NCI-H2029 (cell line): Measurements from ENCODE around the gene METTL2B.

Experiments
- DNase-seq: peaks from one replicate; lab custom pipeline; 2025; lab: John Stamatoyannopoulos, UW

The METTL2B gene, protein sequence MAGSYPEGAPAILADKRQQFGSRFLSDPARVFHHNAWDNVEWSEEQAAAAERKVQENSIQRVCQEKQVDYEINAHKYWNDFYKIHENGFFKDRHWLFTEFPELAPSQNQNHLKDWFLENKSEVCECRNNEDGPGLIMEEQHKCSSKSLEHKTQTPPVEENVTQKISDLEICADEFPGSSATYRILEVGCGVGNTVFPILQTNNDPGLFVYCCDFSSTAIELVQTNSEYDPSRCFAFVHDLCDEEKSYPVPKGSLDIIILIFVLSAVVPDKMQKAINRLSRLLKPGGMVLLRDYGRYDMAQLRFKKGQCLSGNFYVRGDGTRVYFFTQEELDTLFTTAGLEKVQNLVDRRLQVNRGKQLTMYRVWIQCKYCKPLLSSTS

DNA sequence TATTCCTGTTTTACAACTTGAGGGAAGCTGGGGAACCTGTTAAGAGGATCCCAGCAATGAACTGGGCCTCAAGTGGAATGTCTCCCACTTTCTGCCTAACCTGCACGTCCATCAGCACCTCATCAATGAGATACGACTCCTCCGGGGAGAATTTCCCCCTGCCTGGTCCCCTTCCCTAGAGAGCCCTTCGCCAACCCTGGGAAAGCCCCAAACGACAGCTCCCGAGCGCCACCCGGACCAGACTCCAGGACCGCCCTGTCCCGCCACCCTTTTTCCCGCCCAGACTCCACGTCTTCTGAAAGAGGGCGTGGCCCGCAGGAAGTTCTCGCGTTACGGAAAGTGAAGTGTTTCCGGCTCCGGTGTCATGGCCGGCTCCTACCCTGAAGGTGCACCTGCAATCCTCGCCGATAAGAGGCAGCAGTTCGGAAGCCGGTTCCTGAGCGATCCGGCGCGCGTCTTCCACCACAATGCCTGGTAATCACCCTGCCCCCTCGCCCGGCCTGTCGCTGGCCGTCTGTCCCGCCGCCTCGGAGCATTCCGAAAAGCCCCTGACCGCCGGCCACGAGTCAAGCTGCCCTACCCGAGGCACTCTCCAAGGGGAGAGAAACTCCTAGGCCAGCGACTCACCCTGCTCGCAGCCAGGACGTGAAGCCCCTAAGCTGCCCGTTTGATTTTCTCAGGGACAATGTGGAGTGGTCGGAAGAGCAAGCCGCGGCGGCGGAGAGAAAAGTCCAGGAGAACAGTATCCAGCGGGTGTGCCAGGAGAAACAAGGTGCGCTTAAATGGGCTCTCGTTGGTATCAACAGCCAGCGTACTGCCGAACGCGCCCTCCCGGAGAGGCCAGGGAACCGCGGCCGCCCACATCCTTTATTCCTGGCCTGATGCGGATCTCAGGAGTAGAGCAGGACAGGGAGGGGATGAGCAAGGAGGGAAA, at the start of gene METTL2B:
Gene METTL2B (plus strand): TSS at position 347 of the 934 bp plus-strand sequence. CDS start 18 bp downstream, at position 365.
- DNase-seq, result peak; percentile 95

DNA sequence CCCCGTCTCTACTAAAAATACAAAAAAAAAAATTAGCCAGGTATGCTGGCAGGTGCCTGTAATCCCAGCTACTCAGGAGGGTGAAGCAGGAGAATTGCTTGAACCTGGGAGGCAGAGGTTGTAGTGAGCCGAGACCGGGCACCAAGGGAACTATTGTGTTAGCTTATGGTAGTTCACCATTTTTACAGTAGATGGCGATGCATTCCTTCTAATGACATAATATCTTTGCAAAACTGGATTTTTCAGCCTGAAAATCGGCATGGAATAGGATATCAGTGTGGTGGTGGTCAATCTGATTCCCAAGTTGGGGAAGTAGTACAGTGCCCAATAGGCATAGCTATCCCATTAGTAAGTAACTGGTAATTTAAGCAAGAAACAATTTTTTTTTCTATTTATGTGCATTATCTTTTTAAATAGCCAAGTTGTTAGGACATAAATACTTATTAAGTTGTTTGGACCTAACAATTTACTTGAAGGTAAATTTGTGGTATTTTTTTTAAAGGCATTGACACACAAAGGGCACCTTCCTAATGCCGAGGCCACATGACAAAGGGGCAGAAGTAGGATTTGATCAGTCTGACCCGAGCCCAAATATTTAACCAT, 49.2 kb upstream of the METTL2B start:
- DNase-seq, result peak; percentile 62

DNA sequence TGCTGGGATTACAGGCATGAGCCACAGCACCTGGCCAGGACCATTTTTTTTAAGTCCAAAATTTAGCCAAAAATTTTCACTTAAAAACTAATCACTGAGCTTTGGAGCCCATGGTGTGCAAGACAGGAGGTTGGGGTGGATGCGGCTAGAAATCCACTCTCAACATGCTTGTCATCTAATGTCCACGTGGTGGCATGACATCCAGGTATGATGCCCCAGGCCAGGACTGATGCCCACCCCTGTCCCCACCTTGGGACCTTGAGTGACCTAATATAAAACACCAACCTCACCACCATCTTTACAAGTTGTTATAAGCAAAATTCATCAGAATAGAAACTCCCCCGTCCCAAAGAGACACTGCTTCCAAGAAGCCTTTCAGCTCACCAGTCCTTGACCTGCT, 46.3 kb upstream of the METTL2B start:
- no peak for DNase-seq

DNA sequence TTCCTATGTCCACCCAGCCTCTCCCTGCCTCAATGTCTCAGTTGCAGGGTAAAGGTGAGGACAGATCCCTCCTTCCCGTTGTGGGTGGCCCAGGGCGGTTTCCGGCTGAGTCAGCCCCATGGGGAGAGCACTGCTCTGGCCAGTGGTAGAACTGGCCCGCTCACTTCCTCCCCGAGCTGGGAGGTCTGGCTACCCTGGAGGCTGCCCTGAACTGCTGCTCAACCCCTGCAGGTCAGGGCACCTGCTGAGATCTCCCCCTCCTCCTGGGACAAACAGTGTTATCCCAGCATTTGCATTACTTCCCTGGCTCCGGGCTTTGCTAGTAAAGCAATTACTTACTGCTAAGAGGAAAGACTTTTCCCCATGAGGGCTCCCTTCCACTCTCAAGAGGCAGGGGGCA, 45.3 kb upstream of the METTL2B start:
- DNase-seq, result no peak

DNA sequence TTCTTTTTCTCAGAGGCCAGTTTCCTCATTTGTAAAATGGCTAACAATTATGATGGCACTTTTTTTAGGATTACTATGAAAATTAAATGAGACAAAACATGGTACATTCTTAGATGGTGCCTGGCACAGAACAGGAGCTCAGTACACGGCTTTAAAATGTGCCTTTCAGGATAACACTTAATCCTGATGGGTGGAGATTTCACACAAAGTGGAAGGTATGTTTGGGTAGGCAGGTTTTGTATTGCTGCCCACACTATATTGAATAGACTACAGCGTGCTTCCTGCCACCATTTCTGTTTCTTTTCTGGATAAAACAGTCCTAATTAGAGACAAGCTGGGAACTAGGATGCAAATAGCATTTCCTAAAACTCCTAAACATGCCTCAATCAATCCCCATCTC, 44.8 kb upstream of the METTL2B start:
- no peak for DNase-seq

DNA sequence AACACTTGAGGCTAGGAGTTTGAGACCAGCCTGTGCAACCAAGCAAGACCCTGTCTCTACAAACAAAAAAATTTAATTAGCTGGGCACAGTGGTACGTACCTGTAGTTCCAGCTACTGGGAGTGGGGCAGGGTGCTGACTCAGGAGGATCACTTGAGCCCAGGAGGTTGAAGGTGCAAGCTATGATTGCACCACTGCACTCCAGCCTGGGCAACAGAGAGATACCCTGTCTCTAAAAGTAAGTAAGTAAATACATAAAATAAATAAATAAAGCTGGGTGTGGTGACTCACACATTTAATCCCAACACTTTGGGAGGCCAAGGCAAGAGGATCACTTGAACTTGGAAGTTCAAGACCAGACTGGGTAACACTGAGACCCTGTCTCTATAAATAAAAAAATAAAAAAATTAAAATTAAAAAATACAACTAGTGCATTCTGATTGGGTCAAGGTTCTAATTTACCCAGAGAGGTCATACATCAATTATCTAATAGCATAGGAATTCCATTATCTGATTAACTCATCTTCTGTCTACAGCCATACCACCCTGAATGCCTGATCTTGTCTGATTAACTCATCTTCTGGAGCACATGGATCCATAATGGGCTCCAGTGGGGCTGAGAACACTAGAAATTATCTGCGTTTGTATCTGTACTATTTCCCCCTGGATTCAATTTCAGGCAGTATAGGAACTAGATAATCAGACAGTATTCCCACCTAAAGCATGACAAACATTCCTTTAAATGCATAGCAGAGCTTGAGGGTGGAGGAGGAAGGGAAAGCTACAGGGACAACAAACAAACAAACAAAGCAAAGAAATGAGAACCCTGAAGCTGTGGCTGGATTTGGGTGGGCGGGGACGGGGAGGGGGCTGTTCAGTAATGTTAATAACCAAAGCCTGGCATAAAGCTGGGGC, 41.9 kb upstream of the METTL2B start:
- no peak for DNase-seq

DNA sequence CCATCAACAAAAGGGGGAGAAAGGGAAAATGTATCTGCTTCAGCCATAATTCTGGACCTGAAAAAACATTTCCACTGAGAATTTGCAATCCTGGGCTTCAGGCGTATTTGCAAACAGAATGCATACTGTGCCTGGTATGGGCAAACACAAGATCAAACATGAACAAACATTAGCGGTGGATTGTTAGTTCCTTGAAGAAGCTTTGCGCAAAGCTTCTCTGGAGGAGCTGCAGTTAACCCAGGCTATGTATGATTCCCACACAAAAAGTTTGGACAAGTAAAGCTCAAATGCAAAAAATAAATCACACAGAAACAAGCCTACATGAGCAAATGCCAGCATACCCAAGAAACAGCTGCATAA, 41.2 kb upstream of the METTL2B start:
- no peak for DNase-seq

DNA sequence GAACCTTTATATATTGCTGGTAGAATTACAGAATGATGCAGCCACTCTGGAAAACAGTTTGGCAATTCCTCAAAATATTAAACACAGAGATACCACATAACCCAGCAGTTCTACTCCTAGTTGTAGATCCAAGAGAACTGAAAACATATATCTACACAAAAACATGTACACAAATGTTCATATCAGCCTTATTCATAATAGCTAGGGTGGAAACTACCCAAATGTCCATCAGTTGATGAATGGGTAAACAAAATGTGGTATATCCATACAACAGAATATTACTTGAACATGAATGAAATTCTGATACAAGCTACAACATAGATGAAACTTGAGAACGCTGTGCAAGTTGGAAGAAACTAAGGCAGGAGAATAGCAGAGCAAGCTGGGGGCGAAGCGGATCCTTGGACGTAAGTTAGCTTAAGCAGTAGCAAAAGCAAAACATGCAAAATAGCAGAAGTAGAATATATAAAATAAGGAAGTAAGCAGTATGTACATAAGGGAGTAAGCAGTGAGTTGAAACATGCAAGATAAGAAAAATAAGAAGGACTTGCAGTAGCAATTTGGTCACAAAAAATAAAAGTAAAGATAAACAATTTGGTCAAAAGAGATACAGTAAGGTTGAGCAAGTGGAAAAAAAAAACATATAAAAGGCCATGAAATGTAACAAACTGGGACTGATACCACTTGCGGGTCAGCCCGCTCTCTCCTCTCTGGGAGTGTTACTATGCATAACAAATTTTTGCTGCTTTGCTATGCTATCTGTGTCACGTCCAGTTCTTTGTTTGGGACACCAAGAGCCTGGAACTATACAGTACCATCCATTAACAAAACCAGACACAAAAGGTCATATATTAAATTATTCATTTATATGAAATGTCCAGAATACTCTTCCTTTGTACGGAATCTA, 38.9 kb upstream of the METTL2B start:
- no peak for DNase-seq

DNA sequence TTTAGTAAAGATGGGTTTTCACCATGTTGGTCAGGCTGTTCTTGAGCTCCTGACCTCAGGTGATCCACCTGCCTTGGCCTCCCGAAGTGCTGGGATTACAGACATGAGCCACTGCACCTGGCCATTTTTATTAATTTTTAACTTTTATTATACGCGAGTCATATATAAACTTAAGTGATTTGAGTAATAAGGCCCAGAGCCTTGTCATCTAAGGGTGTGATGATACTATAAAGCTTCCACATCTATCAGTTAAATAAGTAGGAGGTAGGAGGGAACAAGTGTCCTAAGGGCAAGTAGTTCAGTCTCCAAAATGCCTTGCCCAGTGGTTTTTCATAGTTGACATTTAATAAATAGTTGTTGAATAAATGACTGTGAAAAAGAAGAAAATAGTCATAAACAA, 34.2 kb upstream of the METTL2B start:
- no peak for DNase-seq

DNA sequence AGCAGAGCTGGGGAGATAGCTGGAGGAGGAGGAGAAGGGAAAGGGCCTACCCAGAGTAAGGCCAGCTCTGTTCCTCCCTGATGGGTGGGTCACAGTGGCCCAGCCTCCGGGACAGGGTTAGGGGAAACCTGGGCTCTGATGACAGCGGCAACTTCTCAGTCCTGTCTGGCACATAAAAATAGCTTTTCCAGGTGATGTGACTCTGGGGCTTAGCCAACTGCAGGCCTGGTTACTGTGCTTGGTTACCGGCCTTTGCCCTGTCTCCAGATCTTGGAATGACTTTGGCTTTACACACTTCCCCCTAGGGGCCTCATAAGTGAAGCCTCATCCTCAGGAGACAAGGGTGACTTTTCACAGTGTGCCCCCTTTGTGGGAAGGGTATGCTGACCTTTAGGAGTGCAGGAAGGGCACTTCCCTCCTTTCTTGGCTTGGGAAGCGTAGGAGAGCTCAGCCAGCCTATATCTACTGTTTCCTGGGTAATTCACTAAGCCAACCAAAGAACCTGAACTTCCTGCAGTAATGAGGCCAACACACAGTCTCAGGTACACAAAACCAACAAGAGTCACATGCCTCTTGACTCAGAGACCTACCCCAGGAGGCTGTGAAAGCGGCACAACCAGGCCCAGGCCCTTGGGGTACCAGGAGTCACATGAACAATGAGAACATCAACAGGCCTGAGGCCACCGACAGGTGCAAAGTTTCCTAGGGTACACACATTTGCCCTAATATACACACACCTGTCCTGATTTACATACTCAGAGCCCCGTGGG, 32.5 kb upstream of the METTL2B start:
- no peak for DNase-seq

DNA sequence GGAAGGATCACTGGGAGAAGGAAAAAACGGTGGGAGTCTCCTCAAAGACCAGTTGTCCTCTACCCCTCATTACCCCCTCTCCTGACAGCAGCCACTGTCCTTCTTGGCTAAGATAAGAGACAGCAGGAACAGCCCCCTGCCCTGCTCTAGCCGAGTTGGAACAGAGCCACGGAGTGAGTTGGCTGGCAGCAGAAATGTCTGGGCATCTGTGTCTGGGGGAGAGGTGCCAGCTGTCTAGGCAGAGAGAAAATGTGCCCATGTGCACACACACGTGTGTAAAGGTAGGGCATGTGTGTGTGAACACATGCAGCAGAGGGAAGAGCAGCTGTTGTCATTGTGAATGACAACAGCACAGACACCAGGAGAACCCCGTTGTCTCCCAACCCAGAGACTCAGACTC, 30.2 kb upstream of the METTL2B start:
- DNase-seq, result no peak

DNA sequence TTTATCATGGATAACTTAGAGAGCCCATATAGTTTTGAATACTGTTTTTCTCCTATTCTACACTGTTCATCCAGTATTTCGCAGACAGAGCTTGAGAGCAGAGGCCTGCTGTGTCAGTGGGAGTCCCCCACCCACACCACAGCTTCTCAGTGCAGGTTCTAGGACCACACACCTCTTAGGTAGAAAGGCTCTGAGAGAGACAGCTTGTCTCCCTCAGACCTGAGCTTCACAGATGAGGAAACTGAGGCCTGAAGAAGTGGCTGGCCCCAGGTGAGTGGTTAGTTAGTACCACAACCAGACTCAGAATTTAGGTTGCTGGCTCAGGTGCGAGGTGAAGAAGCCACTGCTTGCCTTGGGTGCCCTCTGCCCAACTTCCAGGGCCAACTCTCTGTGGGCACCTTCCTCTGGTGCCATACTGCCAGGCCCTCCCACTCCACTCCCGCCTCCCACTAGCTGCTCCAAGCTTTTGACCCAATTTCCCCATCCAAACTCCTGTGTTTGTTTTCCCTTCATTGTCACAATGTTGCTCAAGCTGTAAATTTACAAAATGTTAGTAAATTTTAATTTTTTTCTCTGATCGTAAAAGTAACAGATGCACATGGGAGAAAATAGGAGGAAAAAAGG, 28.5 kb upstream of the METTL2B start:
- no peak for DNase-seq

DNA sequence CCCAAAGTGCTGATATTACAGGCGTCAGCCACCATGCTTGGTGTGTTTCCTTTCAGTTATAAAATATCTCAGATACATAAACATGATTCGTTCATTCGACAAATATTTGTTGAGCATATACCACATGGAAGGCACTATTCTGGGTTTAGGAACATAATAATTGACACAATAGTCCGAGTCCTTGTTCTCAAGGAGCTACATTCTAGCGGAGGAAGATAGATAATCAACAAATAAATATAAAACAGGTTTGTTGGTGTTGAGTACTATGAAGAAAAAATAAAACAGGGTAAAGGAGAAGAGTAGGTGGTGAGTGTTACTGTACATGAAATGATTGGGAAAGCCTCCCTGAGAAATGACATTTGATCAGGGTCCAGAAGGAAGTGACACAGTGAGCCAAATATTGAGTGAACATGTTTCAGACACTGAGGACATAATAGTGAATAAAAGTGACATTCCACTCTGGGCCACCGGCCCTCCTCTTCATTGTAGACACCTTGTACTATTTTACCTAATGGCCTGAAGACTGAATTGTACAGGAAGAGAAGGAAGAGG, 27.7 kb upstream of the METTL2B start:
- no peak for DNase-seq

DNA sequence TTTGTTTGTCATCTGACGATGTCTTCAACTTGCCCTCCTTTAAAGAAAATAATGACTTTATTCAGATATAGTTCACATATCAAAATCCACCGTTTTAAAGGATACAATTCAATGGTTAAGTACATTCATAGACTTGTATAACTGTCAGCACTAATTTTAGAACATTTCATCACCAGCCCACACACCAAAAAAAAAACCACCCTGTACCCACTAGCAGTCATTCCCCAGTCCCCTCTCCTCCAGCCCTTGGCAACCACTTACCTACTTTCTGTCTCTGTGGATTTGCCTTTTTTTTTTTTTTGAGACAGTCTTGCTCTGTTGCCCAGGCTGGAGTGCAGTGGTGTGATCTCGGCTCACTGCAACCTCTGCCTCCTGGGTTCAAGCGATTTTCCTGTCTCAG, 26.1 kb upstream of the METTL2B start:
- no peak for DNase-seq

DNA sequence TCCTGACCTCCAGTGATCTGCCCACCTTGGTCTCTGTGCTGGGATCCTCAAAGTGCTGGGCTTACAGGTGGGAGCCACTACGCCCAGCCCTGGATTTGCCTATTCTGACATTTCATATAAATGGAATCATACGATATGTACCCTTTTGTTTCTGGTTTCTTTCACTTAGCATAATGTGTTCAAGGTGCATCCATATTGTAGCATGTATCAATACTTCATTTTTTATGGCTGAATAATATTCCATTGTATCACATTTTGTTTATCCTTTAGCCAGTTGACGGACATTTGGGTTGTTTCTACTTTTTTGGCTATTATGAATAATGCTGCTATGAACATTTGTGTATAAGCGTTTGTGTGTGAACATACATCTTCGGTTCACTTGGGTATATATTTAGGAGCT, 25.6 kb upstream of the METTL2B start:
- no peak for DNase-seq

DNA sequence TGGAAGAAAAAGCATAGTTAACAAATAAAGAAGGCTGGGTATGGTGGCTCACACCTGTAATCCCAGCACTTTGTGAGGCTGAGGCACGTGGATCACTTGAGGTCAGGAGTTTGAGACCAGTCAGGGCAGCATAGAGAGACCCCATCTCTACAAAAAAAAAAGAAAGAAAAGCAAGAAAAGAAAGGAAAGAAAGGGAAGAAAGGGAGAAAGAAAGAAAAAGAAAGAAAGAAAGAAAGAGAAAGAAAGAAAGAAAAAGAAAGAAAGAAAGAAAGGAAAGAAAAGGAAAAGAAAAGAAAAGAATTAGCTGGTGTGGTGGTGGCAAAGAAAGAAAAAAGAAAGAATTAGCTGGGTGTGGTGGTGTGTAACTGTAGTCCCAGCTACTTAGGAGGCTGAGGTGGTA, 24.0 kb upstream of the METTL2B start:
- no peak for DNase-seq

DNA sequence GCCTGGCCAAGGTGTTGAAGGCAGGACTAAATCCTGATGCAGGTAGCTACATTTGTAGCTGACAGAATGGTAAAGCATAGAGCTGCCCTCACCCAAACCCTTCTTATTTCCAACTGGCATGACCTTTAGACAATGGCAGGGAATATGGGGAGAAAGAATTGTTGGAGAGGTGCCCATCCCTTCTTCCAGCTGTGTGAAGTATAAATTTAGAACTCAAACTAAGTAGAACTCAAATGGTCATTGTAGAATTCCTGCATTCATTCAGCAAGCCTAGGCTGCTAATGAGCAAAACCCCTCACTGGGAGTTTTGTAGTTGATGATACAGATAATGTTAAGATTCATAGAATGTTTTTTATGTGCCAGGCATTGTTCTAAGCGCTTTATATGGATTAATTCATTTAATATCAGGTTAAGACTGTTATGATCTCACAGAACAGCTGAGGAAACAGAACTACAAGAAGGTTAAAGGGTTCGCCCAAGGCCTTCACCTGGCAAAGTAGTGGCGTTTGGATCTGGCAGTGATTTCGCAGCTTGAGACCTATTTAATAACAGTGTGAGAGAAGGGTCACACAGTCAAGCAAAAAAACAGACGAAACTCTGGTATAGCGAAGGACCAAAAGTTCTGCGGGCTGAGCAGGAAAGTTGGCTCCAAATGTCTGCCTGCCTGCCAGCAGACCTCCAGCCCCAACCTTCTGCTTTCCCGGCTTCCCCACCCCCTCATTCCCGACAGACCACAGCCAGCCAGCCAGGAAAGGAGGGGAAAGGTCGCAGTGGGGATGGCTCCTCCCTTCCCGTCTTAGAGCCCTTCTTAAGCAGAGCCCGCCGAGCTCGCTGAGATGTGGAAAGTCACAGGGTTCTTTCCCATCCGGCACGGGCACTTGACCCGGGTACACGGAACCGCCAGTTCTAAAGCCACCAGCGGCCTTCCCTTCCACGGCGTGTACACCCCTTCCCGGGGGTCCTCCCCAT, 22.4 kb upstream of the METTL2B start:
- no peak for DNase-seq
